HepG2 (cell line): ENCODE data around the gene ADRA2B. TPM values are rescaled to one million over a fixed set of nuclear protein-coding genes. Genes with fewer than 3 reads are reported as not detected.

Source experiments
- ATAC-seq: fragments of 200-7000 bp; cut with Tn5 transposase; 3 replicates; pipeline ENCODE4 v1.9.1; 2020; ENCODE audit warnings: mild to moderate bottlenecking, moderate library complexity
- BruUV-seq: library from RNA; stranded (reverse); fragments of 400-500 nt; replicated peaks from 2 replicates; lab custom pipeline; 2021; lab: Mats Ljungman, UMichigan
- CTCF ChIA-PET: fragments of 300-600 bp; formaldehyde crosslinking; extraction: SDS; loops from one replicate; lab custom pipeline; 2021; ENCODE audit warnings: low total read pairs, inconsistent platforms, low intra/inter-chr PET ratio; lab: Yijun Ruan, JAX
- POLR2A ChIA-PET: fragments of 350-600 bp; sonication (Branson Sonifier 250); formaldehyde crosslinking; loops from one replicate; lab custom pipeline; 2020; ENCODE audit warnings: antibody characterized with exemption, inconsistent platforms; lab: Yijun Ruan, JAX
- DNase-seq: peaks from one replicate; pipeline ENCODE4 v3.0.0-alpha.2; 2015; ENCODE audit warnings: low spot score
- FAIRE-seq: peaks from 3 replicates; lab custom pipeline; 2011; peaks lifted over from hg19 to GRCh38; lab: Jason Lieb, UNC
- H2AFZ ChIP-seq: one replicate; pipeline ENCODE4 v1.6.1; 2011; ENCODE audit warnings: low read length, inconsistent platforms
- H3K27ac ChIP-seq: fragments of 300-600 bp; 3 replicates; pipeline ENCODE4 v1.8.0; 2011; ENCODE audit warnings: mixed run types, mild to moderate bottlenecking, mixed read lengths, low read length, inconsistent platforms; ENCODE audit not compliant: insufficient read depth; ENCODE audit errors: extremely low read length
- H3K27me3 ChIP-seq, 2 experiments: fragments of 200-600 bp in 1 of 2; 2 replicates in 1 of 2; 3 replicates in 1 of 2; pipeline versions ENCODE4 v1.6.0 to v1.8.0; 2011; ENCODE audit warnings: low read length in 2 of 2, mild to moderate bottlenecking in 2 of 2, moderate library complexity in 2 of 2, inconsistent platforms in 1 of 2; ENCODE audit not compliant: insufficient read depth in 2 of 2, control insufficient read depth in 1 of 2
- H3K36me3 ChIP-seq, 2 experiments: fragments of 200-600 bp in 1 of 2; replicated peaks in 1 of 2; 2 replicates in 1 of 2; 3 replicates in 1 of 2; pipeline versions ENCODE4 v1.5.1 to v1.8.0; 2011; ENCODE audit warnings: low read length in 2 of 2, inconsistent platforms in 1 of 2; ENCODE audit not compliant: insufficient read depth in 2 of 2, control insufficient read depth in 1 of 2
- H3K4me1 ChIP-seq: 2 replicates; pipeline ENCODE4 v1.5.1; 2012; ENCODE audit warnings: low read length, inconsistent platforms; ENCODE audit not compliant: insufficient read depth
- H3K4me2 ChIP-seq: 2 replicates; pipeline ENCODE4 v1.6.0; 2011; ENCODE audit warnings: low read depth, low read length, inconsistent platforms
- H3K4me3 ChIP-seq, 3 experiments: fragments of 200-600 bp in 1 of 3; sonication (generic), shearing (Covaris generic) in 1 of 3; replicated peaks in 1 of 3; 2 replicates each; pipeline ENCODE4 v1.5.1; 2011 to 2016; ENCODE audit warnings: low read length in 3 of 3, inconsistent platforms in 2 of 3, low read depth in 2 of 3, mild to moderate bottlenecking in 2 of 3, control low read depth in 1 of 3, mixed read lengths in 1 of 3; ENCODE audit not compliant: insufficient read depth in 1 of 3
- H3K79me2 ChIP-seq: one replicate; pipeline ENCODE4 v1.6.1; 2011; ENCODE audit warnings: low read length, inconsistent platforms; ENCODE audit not compliant: insufficient read depth
- H3K9ac ChIP-seq: 2 replicates; pipeline ENCODE4 v1.6.0; 2011; ENCODE audit warnings: mild to moderate bottlenecking, low read depth, low read length, inconsistent platforms; ENCODE audit not compliant: insufficient read depth
- H3K9me3 ChIP-seq: 2 replicates; pipeline ENCODE4 v1.5.1; 2012; ENCODE audit warnings: mild to moderate bottlenecking, low read length
- H4K20me1 ChIP-seq: 2 replicates; pipeline ENCODE4 v1.6.0; 2011; ENCODE audit warnings: inconsistent platforms, mild to moderate bottlenecking, low read length, moderate library complexity; ENCODE audit not compliant: insufficient read depth
- ETS1 ChIP-seq: sonication (generic); formaldehyde crosslinking; IDR thresholded peaks from 2 replicates; pipeline ENCODE4 v1.4.0; 2020; ENCODE audit warnings: missing genetic modification reagents
- FOXA3 ChIP-seq: IDR thresholded peaks from 2 replicates; pipeline ENCODE4 v1.6.1; 2016; ENCODE audit warnings: missing genetic modification reagents, missing compliant biosample characterization
- HOXA3 ChIP-seq: sonication (generic); formaldehyde crosslinking; IDR thresholded peaks from 2 replicates; pipeline ENCODE4 v1.5.0; 2020; ENCODE audit warnings: missing genetic modification reagents
- KLF13 ChIP-seq: sonication (generic); formaldehyde crosslinking; IDR thresholded peaks from 2 replicates; pipeline ENCODE4 v1.4.0; 2020; ENCODE audit warnings: mild to moderate bottlenecking, missing genetic modification reagents
- SNAI1 ChIP-seq: sonication (generic); formaldehyde crosslinking; IDR thresholded peaks from 2 replicates; pipeline ENCODE4 v1.5.0; 2020; ENCODE audit warnings: mild to moderate bottlenecking, missing genetic modification reagents, borderline replicate concordance
- THYN1 ChIP-seq: sonication (generic); formaldehyde crosslinking; IDR thresholded peaks from 2 replicates; pipeline ENCODE4 v1.8.1; 2023; ENCODE audit warnings: low read depth, mild to moderate bottlenecking, moderate library complexity, missing genetic modification reagents, borderline replicate concordance
- ZKSCAN5 ChIP-seq: sonication (generic); formaldehyde crosslinking; IDR thresholded peaks from 2 replicates; pipeline ENCODE4 v1.5.1; 2020; ENCODE audit warnings: mild to moderate bottlenecking, missing genetic modification reagents
- ZNF205 ChIP-seq: IDR thresholded peaks from 2 replicates; pipeline ENCODE4 v1.6.1; 2018; ENCODE audit warnings: missing biosample characterization, missing genetic modification reagents
- ZNF33A ChIP-seq: sonication (generic); formaldehyde crosslinking; IDR thresholded peaks from 2 replicates; pipeline ENCODE4 v1.5.1; 2020; ENCODE audit warnings: missing genetic modification reagents, mild to moderate bottlenecking, moderate library complexity, borderline replicate concordance
- ZNF614 ChIP-seq: IDR thresholded peaks from 2 replicates; pipeline ENCODE4 v1.6.1; 2018; ENCODE audit warnings: missing biosample characterization, missing genetic modification reagents, inconsistent platforms, borderline replicate concordance
- ZNF740 ChIP-seq: sonication (generic); formaldehyde crosslinking; IDR thresholded peaks from 2 replicates; pipeline ENCODE4 v1.4.0; 2020; ENCODE audit warnings: missing genetic modification reagents
- ZNF800 ChIP-seq: sonication (generic); formaldehyde crosslinking; IDR thresholded peaks from 2 replicates; pipeline ENCODE4 v1.4.0; 2020; ENCODE audit warnings: missing genetic modification reagents
- WGBS: methylation state at CpG from one replicate; pipeline ENCODE4 v1.1.6; 2017; ENCODE audit warnings: low lambda C conversion rate; 5-methylcytosine and 5-hydroxymethylcytosine counted together
- in situ Hi-C: cut with HindIII; loops from 2 replicates; pipeline ENCODE4 v1.10.0; 2017; ENCODE audit warnings: low pct_unique_long_range_greater_than_20kb; ENCODE audit not compliant: extremely low pct_ligation_motif_present
- intact Hi-C: fragments of 100-400 bp; cut with micrococcal nuclease; formaldehyde crosslinking; loops from one replicate; pipeline ENCODE4 v1.10.0; 2022; ENCODE audit not compliant: unreplicated experiment
- polyA plus RNA-seq, 8 experiments: library from polyadenylated mRNA; depleted of rRNA in 3 of 8; stranded (reverse) in 7 of 8; unstranded in 1 of 8; fragments of >200 nt; fragmentation: Illumina TruSeq in 4 of 8; extraction: Trizol in 4 of 8; gene quantifications; 2 replicates each; pipeline versions ENCODE4 v1.2.1 to v1.2.3, GENCODE V29; 2011 to 2016; ENCODE audit warnings: low read depth in 4 of 8, missing spikeins in 1 of 8, mixed read lengths in 1 of 8; ENCODE audit not compliant: insufficient read depth in 1 of 8
- total RNA-seq, 5 experiments: library from RNA; depleted of rRNA; stranded (reverse); fragments of >200 nt; fragmentation: Illumina TruSeq; extraction: Trizol; gene quantifications; 2 replicates each; pipeline ENCODE4 v1.2.3, GENCODE V29; 2016; ENCODE audit warnings: low read depth in 1 of 5

ADRA2B gene
- total and polyA plus RNA-seq, 2 of the 13 experiments (the other 11 are each of a cell fraction or from before 2014, with no cell fraction given), result not detected

GRCh38 chr2:96139181-96139758 lies 22.9 kb upstream of the ADRA2B start:
- CTCF ChIA-PET, result interaction anchor here (0.7 to 2.7 kb wide), 3 partner anchors 35 to 371 kb away, joined by 3 to 33 read pairs (median 6); no protein-coding TSS in a partner anchor
- H3K4me2 ChIP-seq, result no peak overlapping the region
- no peaks in the 10 kb centered on the region for H3K9me3 ChIP-seq
- no peak overlapping the region for H3K4me3 ChIP-seq
- no TSS peak for BruUV-seq
- H3K79me2 ChIP-seq, result no peaks in the 10 kb centered on the region
- H3K27me3 ChIP-seq, result peaks cover 19 to 60% of the 10 kb centered on the region in 2 experiments
- no peaks in the 10 kb centered on the region for H3K4me1 ChIP-seq
- H4K20me1 ChIP-seq, result no peaks in the 10 kb centered on the region
- DNase-seq (no peak), ATAC-seq (no peak), FAIRE-seq (no peak)
- 36% methylated on average over 7 of the region's 7 CpGs for WGBS
- in situ Hi-C loops, result loop anchor here (25.0 kb wide), 1 partner anchor 373 kb away; the partner anchor contains the start of gene NEURL3
- no peak overlapping the region for H3K27ac ChIP-seq
- POLR2A ChIA-PET, result no interaction called here
- TF ChIP-seq ZNF740 (CRISPR knock-in tag), result no peak
- TF ChIP-seq ZNF800 (CRISPR knock-in tag), result no peak
- no peak for TF ChIP-seq ETS1 (CRISPR knock-in tag)
- TF ChIP-seq KLF13 (CRISPR knock-in tag), result no peak
- no peak for TF ChIP-seq SNAI1 (CRISPR knock-in tag)
- no peak for TF ChIP-seq ZNF33A (CRISPR knock-in tag)
- TF ChIP-seq ZNF614 (CRISPR knock-in tag), result no peak
- no peak for TF ChIP-seq HOXA3
- TF ChIP-seq ZNF205 (CRISPR knock-in tag), result no peak
- no peak for TF ChIP-seq THYN1
- TF ChIP-seq FOXA3 (CRISPR knock-in tag), result no peak
- no peak for TF ChIP-seq ZKSCAN5
- intact Hi-C loops, result loop anchor here (2.0 kb wide), 1 partner anchor 122 kb away; no protein-coding TSS in a partner anchor
- no peak overlapping the region for H2AFZ ChIP-seq
- no peak overlapping the region for H3K9ac ChIP-seq
- H3K36me3 ChIP-seq, result no peaks in the 10 kb centered on the region
